ENCODE data around the gene DDB1.

Gene DDB1

DNA sequence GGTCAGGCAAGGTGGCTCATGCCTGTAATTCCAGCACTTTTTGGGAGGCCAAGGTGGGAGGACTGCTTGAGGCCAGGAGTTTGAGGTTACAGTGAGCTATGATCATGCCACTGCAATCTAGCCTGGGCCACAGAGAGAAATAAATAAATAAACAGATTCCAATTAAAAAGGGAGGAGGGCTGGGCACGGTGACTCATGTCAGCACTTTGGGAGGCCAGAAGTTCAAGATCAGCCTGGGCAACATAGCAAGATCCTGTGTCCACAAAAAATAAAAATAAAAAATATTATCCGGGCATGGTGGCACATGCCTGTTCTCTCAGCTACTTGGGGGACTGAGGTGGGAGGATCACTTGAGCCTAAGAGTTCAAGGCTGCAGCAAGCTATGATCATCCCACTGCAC is 21.3 kb upstream of the DDB1 start:
- DNase-seq: no peak

DNA sequence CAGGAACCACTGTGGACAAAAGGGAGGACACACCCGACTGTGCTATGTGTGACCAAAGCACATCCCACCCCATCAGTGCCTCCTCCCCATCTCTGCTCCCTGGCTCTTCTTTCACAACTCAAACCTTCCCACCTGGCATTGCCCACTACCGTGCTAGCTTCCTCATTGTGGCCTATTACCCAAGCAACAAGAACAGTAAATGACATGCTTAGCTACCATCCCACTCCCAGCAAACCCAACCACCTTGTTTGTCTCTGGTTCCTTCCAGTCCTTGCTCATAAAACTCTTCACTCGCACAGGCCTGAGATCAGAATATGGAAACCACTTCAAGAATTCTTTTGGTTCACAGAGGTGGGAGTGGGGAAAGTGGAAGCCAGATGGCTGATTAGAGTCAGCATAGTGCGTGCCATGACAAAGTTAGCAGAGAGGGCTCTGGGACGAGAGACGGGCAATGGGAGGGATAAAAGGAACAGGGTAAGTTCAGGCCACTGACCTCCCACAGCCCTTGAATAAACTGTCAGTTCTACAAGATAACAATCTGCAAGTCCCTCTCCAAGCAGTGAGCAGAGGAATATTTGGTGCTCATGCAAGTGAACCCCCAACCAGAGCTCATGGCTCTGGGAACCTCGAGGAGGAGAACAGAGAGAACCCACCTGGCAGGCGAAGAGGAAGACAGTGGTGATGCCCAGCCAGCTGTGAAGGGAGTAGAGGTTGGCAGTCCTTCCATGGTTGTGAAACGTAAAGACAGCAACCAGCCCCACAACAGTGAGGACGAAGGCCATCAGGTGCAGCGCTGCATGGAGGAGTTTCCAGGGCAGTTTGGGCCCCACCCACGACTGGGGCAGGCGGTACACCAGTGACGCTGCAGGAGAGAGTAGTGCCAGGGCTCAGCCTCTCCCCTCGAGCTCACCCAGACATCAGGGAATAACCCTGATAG is 20.5 kb upstream of the DDB1 start:
- no peak for DNase-seq

DNA sequence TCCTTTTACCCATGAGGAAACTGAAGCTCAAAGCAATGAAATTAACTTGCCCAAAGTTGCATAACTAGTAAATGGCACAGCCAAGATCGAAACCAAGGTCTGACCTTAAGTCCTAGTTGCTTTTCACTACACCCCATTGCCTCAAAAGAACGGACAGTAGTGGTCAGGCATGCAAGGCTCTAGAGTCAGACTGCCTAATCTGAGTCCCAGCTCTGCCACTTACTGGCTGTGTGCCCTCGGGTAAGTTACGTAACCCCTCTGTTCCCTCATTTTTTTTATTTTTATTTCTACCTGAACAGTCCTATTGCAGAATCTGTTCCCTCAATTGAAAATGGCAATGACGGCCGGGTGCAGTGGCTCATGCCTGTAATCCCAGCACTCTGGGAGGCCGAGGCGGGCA is 19.1 kb upstream of the DDB1 start:
- no peak for DNase-seq

DNA sequence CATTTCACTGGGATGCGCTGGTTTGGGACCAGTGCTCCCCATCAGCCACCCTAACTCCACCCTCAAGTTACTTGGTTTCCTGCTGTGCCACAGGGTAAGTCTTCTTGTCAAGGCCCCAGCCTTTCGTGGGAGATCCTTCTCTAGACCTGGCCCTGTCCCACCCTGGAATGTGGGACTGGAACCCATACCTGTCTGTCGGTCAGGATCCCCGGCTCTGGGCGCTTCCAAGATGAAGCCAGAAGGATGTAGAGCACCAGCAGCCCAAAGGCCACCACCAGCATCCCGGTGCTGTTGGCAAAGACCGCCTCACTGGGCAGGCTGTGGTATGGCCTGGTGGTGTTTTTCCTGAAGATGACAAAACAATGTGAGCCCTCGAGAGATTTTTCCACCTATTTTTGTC is 17.9 kb upstream of the DDB1 start:
- no peak for DNase-seq

DNA sequence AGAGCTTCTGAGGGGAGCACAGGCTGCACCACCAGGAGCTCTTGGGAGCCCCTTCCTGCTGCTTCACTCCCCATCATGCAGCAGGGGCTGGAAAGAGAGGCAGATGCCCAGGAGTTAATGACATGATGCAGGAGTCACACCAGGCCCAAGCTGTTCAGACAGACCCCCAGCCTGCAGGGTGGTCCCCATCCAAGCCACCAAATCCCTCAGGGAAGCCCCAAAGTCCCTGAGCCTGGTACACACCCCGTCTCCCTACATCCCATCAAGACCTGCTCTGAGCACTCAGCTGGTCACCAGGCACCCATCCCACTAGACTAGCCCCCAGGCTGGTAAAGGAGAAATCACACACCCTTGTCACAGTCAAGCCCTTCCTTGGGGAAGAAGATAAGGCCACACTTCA is 17.4 kb upstream of the DDB1 start:
- DNase-seq: no peak

DNA sequence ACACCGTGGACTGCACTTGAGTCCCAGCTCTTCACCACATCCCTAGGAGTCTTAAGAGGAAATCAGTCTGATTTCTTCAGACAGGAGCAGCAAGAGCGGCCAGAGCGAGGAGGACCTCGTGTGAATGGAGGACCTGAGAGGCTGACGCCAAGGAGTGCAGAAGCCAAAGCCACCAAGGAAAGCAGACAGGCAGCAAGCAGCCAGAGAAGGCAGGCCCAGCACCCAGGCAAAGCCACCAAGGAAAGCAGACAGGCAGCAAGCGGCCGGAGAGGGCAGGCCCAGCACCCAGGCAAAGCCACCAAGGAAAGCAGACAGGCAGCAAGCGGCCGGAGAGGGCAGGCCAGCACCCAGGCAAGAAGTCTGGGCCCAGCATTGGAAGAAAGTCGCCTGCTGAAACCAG is 17.0 kb upstream of the DDB1 start:
- no peak for DNase-seq

DNA sequence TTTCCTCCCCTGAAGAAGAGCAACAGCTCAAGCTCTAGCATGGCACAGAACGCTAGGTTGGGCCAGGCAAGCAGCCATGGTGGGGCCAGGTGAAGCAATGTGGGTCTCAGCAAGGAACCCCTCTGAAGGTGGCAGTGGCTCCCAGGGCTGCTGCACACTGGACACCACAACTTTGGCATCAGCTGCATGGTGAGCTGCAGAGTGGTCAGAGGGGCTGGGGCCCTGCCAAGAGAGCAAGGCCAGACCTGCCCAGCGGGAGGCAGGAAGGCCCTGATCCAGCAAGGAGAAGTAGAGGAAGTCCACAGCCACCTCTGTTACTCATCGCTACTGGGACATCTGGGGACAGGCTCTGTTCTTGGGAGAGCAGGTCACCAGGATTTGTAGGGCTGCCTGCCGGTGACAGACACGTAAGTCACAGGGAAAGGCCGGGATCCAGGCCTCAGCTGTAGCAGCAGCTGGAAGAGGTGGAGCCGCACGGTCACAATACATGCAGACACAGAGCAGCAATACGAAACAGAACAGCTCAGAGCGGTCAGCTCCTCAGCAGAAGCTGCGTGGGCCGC is 16.4 kb upstream of the DDB1 start:
- no peak for DNase-seq

DNA sequence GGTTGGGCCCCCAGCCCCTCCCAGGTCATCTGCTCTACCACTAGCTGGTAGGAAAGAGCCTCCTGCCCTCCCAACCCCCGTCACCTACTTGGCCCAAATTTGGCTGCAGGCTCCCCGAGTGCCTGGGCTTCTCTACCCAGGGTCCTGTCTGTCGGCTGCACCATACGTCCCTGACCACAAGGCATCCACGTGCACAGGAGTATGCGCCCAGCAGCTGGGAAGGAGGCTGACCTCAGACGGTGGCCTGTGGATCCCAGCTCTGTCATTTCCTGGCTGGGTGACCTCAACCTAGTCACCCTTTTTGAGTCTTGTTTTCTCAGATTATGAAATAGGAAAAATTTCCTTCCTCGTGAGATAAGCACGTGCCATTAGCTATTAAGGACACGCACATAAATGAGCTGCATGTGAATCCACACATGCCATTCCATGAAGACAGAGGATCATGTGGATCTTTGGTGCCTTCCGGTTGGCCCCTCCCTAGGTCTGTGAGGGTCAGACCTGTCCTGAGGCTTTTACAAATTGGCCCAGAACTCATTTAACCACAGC is 15.1 kb upstream of the DDB1 start:
- DNase-seq: no peak

DNA sequence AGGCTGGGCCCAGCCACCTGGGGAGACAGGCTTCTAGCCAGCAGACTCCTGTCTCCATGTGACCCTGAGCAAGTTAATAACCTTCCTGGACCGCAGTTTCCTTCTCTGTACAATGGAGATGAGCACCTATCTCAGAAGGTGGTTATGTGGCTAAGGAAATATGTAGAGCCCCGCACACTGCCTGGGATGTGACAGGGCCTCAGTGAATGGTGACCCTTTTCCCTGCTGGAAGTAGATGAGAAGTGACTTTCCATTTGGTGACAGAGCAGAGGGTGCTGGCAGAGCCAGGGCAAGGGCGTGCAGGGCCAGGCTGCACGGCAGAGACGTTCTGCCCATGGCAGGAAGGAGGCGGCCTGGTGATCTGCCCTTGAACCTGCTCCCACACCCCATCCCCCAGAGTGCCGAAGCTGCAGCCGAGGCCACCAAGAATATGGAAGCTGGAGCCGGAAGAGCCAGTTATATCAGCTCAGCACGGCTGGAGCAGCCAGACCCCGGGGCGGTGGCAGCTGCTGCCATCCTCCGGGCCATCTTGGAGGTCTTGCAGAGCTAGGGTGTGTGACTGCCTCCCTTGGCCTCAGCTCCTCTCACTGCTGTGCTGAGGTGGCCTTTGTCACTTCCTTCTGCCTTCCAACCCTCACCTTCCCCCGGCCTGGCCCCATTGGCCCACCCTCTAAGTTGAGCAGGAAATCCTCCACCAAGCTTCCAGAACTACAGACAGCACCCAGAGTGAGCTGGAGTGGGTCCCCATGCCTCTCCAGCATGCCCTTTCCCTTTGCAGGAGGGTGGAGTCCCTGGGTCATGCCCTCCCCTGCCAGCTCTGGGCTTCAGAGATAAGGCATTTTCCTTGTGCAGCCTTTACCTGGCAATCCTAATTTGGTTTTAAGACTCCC is 13.3 kb upstream of the DDB1 start:
- no peak for DNase-seq

DNA sequence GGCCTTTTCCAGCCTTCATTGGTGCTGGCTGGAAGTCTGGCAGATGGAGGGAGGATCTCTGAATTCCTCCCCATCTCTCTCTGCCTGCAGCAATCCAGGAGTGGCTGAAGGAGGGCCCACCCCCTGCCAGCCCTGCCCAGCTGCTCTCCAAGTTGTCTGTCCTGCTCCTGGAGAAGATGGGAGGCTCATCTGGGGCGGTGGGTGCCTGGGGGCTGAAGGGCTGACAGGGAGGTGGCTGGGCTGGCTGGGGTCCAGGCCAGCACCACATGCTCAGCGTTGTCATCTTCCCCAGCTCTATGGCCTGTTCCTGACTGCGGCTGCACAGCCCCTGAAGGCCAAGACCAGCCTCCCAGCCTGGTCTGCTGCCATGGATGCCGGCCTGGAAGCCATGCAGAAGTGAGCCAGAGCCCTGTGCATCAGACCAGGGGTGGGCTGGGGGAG is 12.3 kb upstream of the DDB1 start:
- no peak for DNase-seq

DNA sequence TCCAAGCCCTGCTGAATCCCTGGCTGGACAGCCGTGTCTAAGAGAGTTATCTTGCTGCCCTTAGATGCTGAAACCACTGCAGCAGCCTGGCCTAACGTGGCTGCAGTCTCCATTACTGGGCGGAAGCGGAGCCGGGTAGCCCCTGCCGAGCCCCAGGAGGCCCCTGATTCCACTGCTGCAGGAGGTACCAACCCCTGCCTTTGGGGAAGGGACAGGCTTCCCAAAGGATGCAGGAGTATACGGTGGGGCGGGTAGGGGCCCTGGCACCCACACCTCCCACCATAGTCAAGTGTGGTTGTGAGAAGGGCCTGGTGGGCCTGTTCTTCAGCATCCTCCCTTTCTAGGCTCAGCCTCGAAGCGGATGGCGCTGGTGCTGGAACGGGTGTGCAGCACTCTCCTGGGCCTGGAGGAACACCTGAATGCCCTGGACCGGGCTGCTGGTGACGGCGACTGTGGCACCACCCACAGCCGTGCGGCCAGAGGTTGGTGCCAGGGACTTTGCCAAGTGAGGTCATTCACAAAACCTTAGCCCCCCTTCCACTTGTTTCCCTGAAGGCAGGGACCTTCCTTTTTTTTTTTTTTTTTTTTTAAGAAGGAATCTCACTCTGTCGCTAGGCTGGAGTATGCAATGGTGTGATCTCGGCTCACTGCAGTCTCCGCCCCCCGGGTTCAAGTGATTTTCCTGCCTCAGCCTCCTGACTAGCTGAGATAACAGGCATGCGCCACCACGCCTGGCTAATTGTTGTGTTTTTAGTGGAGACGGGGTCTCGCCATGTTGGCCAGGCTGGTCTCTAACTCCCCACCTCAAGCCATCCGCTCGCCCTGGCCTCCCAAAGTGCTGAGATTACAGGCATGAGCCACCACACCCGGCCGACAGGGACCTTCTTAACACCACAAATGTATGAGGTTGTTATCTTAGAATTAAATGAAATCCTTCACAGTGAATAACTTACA is 11.2 kb upstream of the DDB1 start:
- DNase-seq: no peak

DNA sequence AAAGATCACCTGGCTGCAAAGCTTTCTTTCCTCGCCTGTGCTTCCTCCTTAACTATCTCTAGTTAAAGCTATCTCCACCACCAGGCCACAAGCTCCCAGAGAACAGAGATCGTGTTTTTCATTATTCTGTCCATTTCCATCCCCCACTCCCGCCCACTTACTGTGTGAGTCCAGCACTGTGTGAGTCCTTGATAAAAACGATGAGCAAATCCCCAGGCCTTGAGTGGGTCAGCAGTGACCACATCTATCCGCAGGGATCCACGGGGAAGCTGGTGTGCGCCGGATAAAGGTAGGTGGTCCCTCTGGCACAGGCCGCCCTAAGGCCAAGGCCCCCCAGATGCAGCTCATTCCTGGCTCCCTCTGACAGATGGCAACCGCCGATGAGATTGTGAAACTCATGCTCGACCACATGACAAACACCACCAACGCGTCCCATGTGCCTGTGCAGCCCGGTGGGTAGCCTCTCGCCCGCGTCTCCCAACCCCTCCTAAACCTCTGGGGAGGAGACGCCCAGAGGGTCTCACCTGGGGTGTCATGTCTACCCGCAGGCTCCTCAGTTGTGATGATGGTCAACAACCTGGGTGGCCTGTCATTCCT is 9.4 kb upstream of the DDB1 start:
- no peak for DNase-seq

DNA sequence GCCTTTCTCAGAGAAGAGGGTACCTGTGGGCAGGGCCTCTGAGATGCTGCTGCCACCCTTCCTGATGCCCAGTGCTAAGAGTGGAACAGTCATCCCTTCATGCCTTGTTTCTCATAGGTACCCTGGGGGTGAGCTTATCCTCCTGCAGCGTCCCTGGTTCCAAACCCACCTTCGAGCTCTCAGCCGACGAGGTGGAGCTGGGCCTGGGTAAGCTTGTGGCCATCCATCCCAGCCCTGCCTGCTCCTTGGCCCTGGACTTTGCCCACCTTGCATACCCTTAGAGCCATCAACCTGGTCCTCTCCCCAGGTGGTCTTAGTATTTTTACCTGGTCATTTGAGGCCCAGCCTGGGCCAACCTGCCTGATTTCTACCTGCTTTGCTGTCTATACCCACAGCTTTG is 8.8 kb upstream of the DDB1 start:
- no peak for DNase-seq

DNA sequence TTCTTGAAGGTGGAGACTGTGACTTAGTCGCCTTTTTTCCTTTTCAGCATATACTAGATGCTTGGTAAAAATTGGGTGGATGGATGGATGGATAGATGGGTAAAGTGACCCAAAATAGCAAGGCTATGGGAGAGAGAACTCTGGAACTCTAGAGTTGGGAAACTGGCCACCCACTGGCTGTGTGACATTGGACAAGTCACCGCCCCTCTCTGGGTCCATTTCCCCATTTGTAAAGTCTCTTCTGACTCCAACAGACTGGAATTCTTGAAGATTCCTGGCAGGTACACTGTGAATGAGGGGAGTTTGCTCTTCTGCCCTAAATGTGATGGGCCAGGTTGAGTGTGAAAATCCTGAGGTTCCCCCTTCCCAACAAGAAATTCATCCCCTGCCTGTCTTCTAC is 8.1 kb upstream of the DDB1 start:
- no peak for DNase-seq

DNA sequence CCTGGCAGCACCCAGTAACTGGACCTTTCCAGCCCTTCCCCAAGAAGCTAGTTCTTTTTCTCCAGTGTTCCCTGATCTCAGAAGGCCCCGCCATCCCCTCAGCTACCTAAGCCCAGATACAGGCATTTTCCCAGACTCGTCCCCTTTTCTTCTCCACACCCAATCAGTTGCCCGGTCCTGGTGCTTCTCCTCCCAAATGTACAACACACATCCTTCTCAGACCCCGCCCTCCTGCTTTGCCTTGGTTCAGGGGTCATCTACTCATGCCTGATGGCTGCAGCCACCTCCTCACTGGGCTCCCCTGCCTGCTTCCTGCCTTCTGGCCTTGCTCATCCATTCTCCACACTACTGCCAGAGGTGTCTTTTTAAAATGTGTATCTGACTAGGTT is 6.6 kb upstream of the DDB1 start:
- DNase-seq: no peak

DNA sequence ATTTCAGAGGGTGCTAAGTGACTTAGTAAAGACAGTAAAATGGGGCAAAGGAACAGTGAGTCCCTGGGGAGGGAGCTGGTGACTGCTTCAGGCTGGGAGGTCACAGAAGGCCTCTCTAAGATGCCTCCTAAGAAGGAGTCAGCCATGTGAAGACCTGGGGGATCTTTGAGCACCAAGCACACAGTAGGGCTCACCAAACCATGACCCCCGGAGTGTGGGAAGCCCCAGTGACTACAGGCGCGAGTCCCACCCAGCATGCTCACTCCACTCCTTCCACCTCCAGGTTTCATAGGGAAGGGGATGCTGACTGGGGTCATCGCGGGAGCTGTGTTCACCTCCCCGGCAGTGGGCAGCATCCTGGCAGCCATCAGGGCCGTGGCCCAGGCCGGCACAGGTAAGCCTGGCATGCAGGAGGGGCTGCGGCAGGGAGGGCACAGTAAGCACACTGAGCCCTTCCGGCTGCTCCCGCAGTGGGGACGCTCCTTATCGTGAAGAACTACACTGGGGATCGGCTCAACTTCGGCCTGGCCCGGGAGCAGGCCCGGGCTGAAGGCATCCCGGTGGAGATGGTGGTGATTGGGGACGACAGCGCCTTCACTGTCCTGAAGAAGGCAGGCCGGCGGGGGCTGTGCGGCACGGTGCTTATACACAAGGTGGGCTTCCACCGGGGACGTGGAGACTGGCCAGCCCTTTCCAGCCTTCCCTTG is 6.0 kb upstream of the DDB1 start:
- no peak for DNase-seq

DNA sequence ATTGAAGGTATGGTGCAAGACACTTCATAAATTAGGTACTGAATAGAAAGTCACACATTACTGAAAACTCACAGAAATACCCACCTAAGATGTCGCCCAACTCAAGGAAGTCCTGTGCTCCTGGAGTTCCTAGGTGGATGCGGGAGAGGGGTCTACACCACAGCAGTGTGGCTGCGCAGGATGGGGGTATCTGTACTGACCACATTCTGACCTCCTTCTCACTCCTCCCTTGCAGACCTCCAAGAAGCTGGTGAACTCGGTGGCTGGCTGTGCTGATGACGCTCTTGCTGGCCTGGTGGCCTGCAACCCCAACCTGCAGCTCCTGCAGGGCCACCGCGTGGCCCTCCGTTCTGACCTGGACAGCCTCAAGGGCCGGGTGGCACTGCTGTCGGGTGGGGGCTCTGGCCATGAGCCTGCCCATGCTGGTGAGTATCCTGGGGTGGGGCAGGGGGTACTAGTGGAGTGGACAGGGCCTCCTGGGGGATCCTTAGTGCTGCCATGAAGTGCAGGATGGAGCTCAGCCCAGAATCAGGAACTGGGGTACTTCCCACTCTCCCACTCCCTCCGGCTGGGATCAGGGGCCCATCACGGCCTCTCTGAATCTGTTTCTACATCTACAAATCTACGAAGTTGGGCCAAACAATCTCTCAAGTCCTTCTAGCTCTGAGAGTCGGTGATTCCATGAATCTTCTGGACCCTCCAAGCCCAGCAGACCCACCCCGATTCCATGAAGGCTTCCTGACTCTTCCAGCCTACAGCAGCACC is 5.0 kb upstream of the DDB1 start:
- DNase-seq: no peak

DNA sequence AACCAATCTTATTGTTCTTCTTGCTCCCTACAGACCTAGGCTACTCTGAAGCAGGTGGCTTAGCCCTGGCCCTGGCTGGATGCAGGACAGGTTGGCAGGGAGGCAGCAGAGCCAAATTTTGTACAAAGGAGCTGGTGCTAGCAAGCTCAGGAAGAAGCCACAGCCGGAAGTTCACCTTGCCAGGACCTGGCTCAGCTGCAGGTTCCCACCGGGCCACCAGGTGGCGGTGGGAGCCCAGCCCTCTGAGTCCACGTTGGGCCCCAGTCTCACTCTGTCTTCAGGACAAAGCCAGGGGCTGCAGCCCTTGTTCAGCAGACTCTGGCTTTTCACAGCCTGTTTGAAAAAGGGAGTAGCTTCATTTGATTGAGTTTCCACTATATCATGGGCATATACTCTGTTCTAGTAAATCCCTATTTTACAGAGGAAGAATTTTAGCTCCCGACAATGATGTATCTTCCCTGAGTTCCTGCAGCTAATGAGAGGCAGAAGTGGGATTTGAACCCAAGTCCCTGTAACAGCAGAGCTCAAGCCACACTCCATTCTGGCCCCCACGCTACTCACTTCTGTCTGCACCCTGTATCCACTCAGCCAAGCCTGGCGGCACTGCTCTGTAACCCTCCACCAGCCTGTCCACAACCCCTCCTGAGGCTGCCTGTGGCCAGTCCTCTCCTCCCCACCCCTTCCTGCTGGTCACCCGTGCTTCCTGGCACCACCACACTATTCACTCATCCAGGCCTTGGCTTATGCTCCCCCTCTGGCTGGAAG is 3.4 kb upstream of the DDB1 start:
- peak; percentile 89 for DNase-seq

DNA sequence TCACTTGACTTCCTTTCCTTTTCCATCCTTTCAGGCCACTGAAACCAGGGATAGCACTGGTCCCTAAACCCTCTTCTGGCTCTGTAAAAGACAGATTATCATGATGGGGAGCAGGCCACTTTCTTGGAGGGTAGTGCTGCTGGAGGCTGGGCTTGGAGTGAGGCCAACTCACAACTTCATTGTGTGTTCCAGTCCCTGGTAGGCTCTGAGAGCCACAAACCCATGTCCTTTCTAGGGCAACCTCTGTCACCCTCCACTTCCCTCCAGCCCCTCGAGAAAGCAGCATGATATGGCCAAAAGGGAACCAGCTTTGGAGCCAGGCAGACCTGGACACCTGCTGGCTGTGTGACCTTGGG is 2.4 kb upstream of the DDB1 start:
- no peak for DNase-seq

Data from retina (tissue), 1 donor.